HG03139 (cell line): Measurements from ENCODE around the gene THOC3.
"Not testable (repeated sequence)": the region's sequence is repeated elsewhere in the genome, so short reads cannot be mapped to it uniquely, and the experiment has no call there.

Source experiments
- ATAC-seq: cut with Tn5 transposase; IDR thresholded peaks from one replicate; pipeline ENCODE4 v1.9.1; 2021; ENCODE audit not compliant: unreplicated experiment

Gene THOC3, protein sequence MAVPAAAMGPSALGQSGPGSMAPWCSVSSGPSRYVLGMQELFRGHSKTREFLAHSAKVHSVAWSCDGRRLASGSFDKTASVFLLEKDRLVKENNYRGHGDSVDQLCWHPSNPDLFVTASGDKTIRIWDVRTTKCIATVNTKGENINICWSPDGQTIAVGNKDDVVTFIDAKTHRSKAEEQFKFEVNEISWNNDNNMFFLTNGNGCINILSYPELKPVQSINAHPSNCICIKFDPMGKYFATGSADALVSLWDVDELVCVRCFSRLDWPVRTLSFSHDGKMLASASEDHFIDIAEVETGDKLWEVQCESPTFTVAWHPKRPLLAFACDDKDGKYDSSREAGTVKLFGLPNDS

GRCh38 chr5:175967471-175968372 lies at the start of gene THOC3:
TSS of gene THOC3 (minus strand) at chr5:175968315. CDS start at chr5:175968208, 107 bp downstream.
- ATAC-seq, result peak; percentile 93

DNA sequence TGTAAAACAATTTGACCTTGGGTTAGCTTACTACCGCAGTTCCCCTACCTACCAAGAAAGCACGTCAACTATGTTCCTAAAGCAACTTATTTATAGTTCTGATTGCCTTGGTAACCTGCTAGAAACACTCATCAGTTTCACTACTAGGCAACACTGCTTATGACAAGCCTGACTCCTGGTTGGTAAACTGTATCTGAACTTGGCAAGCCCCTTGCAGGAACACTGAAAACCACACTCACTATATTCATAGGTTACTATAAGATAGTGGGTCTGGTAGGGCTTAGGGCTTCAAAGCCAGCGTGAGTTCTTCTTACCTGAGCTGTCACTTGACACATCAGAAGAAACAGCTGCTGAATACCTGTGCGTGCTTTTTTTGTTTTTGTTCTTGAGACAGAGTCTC lies 49.2 kb upstream of the THOC3 start:
- ATAC-seq, result not testable (repeated sequence)

- ATAC-seq, result not testable (repeated sequence)
Observed at GRCh38 chr5:176014360-176014759, 46.2 kb upstream of the THOC3 start.

DNA sequence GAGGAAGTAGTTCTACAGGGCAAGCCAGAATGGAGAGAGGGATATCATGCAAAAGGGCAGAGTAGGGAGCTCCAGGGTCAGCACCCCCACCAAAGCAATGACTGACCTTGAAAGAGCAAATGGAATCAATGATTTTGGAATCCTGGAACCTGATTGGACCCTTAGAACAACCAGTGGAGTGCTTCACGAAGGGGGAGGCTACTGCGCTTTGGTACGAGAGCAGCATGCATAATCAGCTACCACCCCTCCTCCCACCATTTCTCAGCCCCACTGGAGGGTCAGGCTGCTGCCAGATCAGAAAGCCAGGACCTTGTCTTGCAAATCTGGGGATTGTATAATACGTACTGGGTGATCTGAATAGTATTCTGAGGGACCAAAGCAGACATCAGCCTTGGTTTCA lies 43.0 kb upstream of the THOC3 start:
- ATAC-seq, result not testable (repeated sequence)

GRCh38 chr5:176010202-176010601 lies 42.1 kb upstream of the THOC3 start:
- not testable (repeated sequence) for ATAC-seq

DNA sequence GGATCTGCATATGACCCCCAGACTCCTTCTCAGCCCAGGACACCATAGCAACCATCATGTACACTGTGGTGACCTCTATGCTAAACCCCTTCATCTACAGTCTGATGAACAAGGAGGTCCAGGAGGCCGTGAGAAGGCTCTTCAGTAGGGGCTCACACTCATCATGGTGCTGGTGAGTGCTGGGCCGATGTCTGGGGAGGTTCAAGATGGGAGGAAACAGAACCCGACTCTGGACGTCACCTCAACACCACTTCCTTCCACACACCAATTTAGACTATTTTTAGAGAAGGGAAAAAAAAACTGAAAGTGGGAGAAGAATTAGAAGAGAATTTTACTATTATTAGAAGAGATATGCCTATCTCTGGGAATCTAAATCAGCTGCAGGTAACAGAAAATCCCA lies 39.1 kb upstream of the THOC3 start:
- not testable (repeated sequence) for ATAC-seq

DNA sequence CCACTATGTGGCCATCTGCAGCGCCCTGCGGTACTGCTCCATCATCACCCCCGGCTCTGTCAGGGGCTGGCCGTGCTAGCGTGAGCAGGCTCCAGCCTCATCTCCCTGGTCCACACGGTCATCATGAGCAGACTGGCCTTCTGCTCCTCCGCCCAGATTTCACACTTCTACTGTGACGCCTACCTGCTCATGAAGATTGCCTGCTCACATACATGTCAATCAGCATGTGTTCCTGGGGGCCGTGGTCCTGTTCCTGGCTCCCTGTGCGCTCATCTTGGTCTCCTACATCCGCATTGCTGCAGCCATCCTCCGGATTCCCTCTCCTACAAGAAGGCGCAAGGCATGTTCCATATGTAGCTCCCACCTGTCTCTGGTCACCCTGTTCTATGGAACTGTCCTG lies 38.7 kb upstream of the THOC3 start:
- not testable (repeated sequence) for ATAC-seq

- ATAC-seq, result not testable (repeated sequence)
Observed at GRCh38 chr5:175997979-175998378, 29.9 kb upstream of the THOC3 start.

DNA sequence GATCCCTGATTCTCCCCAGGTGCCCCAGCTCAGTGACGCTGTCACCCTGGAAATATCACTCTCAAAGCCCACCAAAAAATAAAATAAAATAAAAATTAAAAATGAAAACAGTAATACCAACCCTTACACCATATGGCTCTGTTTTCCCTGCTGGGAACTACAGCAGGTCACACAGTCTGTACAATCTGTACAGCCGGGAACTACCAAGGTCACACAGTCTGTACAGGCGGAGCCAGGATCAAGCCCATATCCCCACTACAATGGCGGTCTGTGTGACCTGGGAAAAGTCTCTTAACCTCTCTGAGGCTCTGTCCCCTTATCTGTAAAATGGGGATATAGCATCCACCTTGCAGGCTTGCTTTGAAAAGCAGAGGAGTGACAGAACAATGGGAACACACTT lies 29.4 kb upstream of the THOC3 start:
- not testable (repeated sequence) for ATAC-seq

- not testable (repeated sequence) for ATAC-seq
Observed at GRCh38 chr5:175996791-175997190, 28.7 kb upstream of the THOC3 start.

DNA sequence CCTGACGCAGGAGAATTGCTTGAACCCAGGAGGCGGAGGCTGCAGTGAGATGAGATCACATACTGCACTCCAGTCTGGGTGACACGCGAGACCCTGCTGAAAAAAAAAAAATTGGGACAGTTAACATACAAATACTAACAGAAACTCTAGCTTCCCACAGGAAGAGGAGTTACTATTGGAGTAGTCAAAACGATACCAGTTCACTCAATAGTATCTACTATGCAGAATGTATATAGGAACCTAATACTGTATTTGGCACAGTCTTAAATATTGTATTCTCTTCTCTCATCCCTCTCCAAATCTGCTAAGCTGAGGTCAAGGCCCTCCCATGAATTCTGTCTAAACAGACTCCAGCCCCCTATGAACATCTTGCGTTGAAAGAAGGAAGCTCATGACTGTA lies 27.4 kb upstream of the THOC3 start:
- not testable (repeated sequence) for ATAC-seq

- ATAC-seq, result not testable (repeated sequence)
Observed at GRCh38 chr5:175979371-175979995, 11.4 kb upstream of the THOC3 start.

- ATAC-seq, result peak; percentile 23
Observed at GRCh38 chr5:175968381-175968780, 266 bp upstream of the THOC3 start.

DNA sequence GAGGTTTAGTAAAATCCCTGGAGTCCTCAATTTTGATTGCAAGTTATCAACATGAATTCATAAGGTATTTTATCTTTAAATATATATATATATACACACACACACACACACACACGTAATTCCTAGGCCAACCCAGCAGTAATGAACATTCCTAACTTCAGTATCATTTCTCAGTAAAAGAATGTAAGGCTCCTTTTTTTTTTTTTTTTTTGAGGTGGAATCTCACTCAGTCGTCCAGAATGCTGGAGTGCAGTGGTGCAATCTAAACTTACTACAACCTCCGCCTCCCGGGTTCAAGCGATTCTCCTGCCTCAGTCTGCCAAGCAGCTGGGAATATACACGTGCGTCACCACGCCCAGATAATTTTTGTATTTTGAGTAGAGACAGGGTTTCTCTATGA lies 5.8 kb downstream of the THOC3 start:
- ATAC-seq, result not testable (repeated sequence)

DNA sequence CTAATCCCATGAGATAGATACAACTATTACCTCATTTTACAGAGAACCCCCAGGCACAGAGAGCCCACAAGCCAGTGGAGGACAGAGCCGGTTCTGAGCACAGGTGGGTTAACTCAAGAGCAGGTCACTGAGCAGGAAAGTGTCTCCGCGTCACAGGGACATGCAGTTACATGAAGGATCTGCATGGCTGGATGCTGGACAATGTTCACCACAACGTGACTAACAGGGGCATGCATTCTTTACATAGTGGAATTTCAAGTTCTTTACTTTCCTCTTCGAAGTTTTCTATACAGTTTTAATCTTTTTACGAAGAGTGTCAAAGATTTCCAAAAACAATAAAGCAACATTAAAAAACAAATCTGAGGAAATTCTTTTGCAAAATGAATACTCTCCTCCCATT lies 7.9 kb downstream of the THOC3 start:
- ATAC-seq, result not testable (repeated sequence)

GRCh38 chr5:175958515-175958914 lies 9.6 kb downstream of the THOC3 start:
- ATAC-seq, result not testable (repeated sequence)

DNA sequence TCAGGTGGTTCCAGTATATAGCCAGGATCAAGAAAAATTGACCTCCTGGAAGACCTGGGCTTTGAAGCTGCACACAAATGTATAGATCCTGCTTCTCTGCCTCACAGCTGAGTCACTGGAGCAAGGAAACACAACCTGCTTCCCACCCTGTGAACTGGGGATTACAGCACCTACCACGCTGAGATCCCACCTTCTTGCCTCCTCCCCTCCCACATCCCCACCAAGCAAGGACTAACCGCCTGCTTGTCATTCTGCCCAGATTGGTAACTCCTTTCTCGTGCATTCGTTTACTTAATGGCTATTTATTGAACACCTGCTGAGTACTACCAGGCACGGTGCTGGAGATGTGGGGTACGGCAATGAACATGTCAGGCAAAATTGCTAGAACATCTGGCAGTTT lies 14.0 kb downstream of the THOC3 start:
- not testable (repeated sequence) for ATAC-seq

DNA sequence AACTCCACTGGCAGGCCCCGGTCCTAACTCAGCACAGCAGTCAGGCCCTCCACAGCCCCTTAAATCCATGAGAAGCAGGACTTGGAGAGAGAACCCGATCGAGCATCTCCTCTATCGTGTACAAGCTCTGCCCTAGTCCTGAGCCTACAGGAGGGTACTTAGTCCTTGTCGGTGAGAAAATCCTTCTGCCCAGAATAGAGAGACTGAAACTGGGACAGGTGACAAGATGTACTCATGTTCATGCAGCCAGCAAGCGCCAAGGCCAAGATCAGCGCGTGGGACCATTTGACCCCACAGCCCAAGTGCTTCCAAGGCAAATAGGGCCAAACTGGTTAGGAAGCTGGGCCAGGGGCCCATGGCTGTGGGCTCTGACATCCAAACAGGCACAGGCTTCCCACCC lies 15.3 kb downstream of the THOC3 start:
- not testable (repeated sequence) for ATAC-seq

DNA sequence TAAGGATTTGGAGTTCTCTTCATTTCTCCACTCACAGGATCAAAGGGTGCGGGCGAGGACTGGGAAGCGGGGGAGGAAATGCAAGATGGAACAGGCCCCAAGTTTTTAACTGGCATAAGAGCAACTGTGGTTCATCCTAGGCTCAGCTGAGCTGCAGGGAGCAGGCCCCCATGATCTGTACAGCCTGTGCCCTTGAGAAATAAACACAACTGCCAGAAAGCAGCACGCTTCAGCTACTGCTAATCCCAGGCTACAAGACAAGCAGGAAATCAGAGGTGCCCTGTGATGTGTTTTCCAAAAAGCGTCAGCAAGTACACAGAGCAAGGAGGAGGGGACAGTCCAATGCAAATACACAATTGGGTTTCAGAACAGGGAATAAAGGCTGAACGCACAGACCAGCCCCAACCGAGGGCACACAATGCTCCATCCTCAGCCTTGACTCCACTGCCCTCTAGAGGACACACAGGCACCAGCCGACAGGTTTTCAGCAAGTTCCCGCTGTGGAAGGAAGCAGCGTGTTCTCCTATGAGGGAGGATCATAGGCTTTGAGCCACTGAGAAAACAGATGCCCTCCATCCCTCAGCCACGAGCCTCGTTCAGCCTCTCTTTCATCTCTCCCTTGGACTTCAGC lies 16.7 kb downstream of the THOC3 start:
- ATAC-seq, result not testable (repeated sequence)

- not testable (repeated sequence) for ATAC-seq
Observed at GRCh38 chr5:175948329-175949108, 19.6 kb downstream of the THOC3 start.
